GM19351 (cell line): ENCODE results near the gene SLC25A27.
A peak's percentile ranks its signal among the peaks of the same experiment; 100 is the strongest.

ENCODE experiments used
- ATAC-seq: cut with Tn5 transposase; IDR thresholded peaks from one replicate; pipeline ENCODE4 v1.9.1; 2021; ENCODE audit warnings: mild to moderate bottlenecking, moderate library complexity; ENCODE audit not compliant: unreplicated experiment

SLC25A27 gene

DNA sequence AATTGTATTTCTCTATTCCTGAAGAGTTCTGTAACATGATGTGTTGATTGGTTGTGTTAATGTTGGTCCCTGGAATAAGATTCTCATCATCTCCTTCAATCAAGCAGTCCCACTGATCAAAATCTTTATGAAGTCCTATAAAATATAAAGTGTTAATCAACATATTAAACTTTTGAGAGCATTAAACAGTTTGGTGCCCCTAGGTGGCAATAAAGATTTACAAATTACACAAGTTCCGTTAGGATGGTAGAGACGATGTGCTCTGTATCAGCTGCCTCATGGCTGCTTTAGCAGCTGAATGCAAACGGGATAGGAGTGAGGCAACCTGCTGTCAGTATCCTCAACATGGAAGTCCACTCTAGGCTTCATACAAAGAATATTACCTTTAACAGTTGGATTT lies 51.8 kb downstream of the SLC25A27 start:
- ATAC-seq = no peak

DNA sequence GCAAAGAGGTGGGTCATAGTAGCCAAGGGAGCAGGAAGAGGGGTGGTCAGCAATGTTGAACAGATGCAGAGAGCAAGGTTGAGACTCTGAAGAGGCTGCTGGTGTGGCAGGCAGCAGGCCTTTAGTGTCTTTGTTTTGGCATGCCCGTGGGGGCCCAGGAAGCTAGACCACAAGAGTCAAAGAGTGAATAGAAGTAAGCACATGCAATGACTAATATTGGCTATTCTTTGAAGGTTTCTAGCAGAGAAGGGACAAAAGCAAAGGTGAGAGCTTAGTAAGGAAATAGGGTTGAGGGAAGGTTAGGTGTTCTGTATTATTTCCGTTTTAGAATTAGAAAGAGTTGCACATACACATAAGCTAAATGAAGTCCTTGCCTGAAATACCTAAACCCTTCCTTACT lies 53.7 kb downstream of the SLC25A27 start:
- peak; percentile 78 for ATAC-seq

DNA sequence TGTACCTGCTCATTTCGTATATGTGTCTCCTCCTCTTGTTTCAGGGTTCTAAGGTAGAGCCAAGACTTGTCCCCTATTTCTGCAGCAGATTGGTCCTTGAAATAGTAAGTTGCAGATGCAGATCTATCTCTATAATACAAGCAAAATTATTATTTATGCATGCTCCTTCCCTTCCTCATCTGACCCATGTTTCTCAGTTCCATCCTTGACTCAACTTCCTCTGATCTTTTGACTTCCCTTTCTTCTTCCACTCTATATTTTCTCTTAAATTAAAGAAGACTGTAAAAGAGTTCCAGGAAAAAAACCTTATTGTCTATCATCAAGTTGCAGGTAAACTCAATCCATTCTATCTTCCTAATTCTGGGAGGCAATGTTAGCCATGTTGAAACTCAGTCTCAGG lies 58.7 kb downstream of the SLC25A27 start:
- no peak for ATAC-seq

DNA sequence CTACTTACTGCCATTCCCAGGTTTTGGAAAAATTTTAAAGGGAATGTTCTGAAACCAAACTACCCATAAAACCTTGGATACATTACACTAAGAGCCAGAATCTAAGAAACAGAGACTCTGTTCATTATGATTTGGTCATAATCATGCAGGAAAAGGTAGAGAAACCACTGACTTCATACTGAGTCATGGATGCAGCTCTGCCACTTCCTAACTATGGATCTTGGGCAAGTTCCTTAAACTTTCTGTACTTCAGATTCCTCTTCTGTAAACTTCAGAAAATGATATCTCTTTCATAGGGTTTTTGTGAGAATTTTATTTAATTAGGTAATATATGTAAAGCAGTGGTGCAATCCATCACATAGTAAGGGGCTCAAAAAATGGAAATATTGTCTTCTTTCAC lies 62.4 kb downstream of the SLC25A27 start:
- ATAC-seq = no peak

DNA sequence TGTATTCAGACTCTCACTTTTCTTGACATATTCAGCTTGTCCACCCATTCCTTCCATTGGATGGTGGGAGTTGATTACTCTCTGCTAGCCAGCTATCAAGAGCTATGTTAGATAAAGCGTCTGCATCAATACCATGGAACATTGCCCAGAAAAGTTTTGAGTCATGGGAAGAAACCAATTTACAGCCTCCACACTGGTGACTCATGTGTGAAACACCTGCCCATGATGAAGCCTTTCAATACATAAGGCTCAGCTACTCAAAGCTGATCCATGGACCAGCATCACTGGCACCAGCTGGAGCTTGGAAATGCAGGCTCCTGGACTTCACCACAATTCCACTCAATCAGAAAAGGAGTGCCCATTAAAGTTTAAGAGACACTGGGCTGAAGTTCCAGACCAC lies 66.3 kb downstream of the SLC25A27 start:
- no peak for ATAC-seq

- no peak for ATAC-seq
These were observed 67.6 kb downstream of the SLC25A27 start for GRCh38 chr6:46720401-46720800.
